ENCODE measurements around the gene MAB21L3.

The MAB21L3 gene

GRCh38 chr1:116127123-116127847 is 16.1 kb downstream of the MAB21L3 start:
- no peak overlapping the region for H3K4me3 ChIP-seq (ENCODE audit: low read length)
- DNase-seq (ENCODE audit: low read depth), result no peak
- TF ChIP-seq CTCF (conservative IDR thresholded peaks at IDR 0.05; ENCODE audit: low read depth, low read length), result no peak

GRCh38 chr1:116127848-116128540 is 16.8 kb downstream of the MAB21L3 start:
- TF ChIP-seq CTCF (conservative IDR thresholded peaks at IDR 0.05; ENCODE audit: low read depth, low read length), result no peak
- no peak for DNase-seq (ENCODE audit: low read depth)
- H3K4me3 ChIP-seq (ENCODE audit: low read length), result no peak overlapping the region

GRCh38 chr1:116128664-116129063 is 17.5 kb downstream of the MAB21L3 start:
- no peak overlapping the region for H3K4me3 ChIP-seq (ENCODE audit: low read length)
- no peak for DNase-seq (ENCODE audit: low read depth)
- no peak for TF ChIP-seq CTCF (conservative IDR thresholded peaks at IDR 0.05; ENCODE audit: low read depth, low read length)

- TF ChIP-seq CTCF (conservative IDR thresholded peaks at IDR 0.05; ENCODE audit: low read depth, low read length), result no peak
- no peak overlapping the region for H3K4me3 ChIP-seq (ENCODE audit: low read length)
- DNase-seq (ENCODE audit: low read depth), result no peak
These were observed 18.3 kb downstream of the MAB21L3 start for GRCh38 chr1:116129537-116129936.

GRCh38 chr1:116130356-116130755 is 19.2 kb downstream of the MAB21L3 start:
- DNase-seq (ENCODE audit: low read depth), result no peak
- no peak for TF ChIP-seq CTCF (conservative IDR thresholded peaks at IDR 0.05; ENCODE audit: low read depth, low read length)
- H3K4me3 ChIP-seq (ENCODE audit: low read length), result no peak overlapping the region

GRCh38 chr1:116131170-116131569 is 20.0 kb downstream of the MAB21L3 start:
- TF ChIP-seq CTCF (conservative IDR thresholded peaks at IDR 0.05; ENCODE audit: low read depth, low read length), result no peak
- no peak overlapping the region for H3K4me3 ChIP-seq (ENCODE audit: low read length)
- no peak for DNase-seq (ENCODE audit: low read depth)
